Effector memory CD4-positive, alpha-beta T cell (primary cell): Measurements from ENCODE around the gene PKD1.

Source experiments
- DNase-seq, 3 donors: peaks; one replicate each; pipeline ENCODE4 v3.0.0-alpha.2; 2020
- H3K27ac ChIP-seq: 2 replicates; pipeline ENCODE4 v1.7.0; 2013; ENCODE audit warnings: mild to moderate bottlenecking, low read length, moderate library complexity; ENCODE audit not compliant: insufficient read depth, poor library complexity, severe bottlenecking
- H3K27me3 ChIP-seq: replicated peaks from 2 replicates; pipeline ENCODE4 v1.7.0; 2013; ENCODE audit warnings: mild to moderate bottlenecking, low read length; ENCODE audit not compliant: insufficient read depth, control insufficient read depth, poor library complexity, severe bottlenecking
- H3K36me3 ChIP-seq: 2 replicates; pipeline ENCODE4 v1.7.0; 2013; ENCODE audit warnings: mild to moderate bottlenecking, low read length, moderate library complexity; ENCODE audit not compliant: control insufficient read depth, insufficient read depth
- H3K4me1 ChIP-seq: 2 replicates; pipeline ENCODE4 v1.7.0; 2013; ENCODE audit warnings: low read length, mild to moderate bottlenecking; ENCODE audit not compliant: control insufficient read depth, insufficient read depth, poor library complexity, severe bottlenecking
- H3K4me3 ChIP-seq: 2 replicates; pipeline ENCODE4 v1.7.0; 2013; ENCODE audit warnings: low read length, low read depth, mild to moderate bottlenecking; ENCODE audit not compliant: insufficient read depth, poor library complexity, severe bottlenecking
- H3K9me3 ChIP-seq: 2 replicates; pipeline ENCODE4 v1.7.0; 2013; ENCODE audit warnings: mild to moderate bottlenecking, low read length, moderate library complexity; ENCODE audit not compliant: control insufficient read depth

Gene PKD1

DNA sequence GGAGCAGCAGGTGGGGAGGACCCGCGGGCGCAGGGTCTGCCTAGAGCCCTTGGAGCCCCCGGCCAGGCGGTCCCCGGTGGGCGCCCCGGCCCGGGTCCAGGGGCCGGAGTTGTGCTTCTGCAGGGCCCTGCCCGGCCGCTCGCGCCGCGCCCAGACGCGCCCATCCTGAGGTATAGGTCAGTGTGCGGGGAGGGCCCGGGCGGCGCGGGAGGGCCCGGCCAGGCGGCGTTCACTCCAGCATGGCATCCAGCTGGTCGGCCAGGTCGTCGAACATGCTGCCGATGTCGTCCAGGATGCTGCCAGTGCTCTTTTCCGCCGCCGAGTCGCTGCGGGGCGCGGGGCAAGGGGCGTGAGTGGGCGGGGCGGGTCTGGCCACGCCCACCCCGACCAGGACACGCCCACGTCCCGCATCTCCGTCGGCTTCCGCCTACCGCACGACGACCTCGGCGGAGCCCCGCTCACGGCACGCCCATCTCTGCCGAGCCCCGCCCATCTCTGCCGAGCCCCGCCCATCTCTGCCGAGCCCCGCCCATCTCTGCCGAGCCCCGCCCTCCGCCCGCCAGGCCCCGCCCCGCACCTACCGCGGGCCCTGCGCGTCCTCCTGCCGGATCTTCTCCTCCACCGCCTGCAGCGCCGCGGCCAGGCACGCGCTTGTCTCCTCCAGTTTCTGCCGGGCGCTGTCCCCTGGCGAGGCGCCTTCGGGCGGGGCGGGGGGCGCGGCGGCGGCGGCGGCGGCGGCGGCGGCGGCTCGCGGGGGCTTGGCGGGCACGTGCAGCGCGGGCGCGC is 42.8 kb upstream of the PKD1 start:
- DNase-seq, result peak; percentile 15 to 32 (median 19)
- no peaks in the 10 kb centered on the region for H3K9me3 ChIP-seq
- no peaks in the 10 kb centered on the region for H3K4me1 ChIP-seq
- no peak overlapping the region for H3K27ac ChIP-seq
- no peaks in the 10 kb centered on the region for H3K27me3 ChIP-seq
- peaks cover 31% of the 10 kb centered on the region for H3K36me3 ChIP-seq
- no peak overlapping the region for H3K4me3 ChIP-seq

DNA sequence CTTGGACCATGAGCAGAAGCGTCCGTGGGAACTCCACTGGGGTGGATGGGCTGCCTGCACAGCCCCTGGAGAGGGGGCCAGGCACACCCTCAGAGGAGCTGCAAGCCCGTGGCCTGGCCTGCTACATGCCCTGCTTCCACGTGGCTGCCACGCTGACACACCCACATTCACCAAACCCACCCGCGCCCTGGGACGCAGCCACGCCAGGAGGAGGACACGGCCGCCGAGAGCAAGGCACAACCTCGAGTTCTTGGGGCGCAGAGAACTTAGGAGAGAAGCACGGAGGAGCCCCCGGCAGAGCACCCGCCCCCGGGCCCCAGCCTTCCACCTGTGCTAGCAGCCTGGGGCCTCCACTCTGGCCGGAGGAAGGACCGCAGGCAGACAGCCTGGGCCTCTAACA is 41.9 kb upstream of the PKD1 start:
- Histone ChIP-seq H3K4me3 (no peak overlapping the region), H3K27me3 (no peaks in the 10 kb centered on the region), H3K36me3 (peaks cover 37% of the 10 kb centered on the region)

DNA sequence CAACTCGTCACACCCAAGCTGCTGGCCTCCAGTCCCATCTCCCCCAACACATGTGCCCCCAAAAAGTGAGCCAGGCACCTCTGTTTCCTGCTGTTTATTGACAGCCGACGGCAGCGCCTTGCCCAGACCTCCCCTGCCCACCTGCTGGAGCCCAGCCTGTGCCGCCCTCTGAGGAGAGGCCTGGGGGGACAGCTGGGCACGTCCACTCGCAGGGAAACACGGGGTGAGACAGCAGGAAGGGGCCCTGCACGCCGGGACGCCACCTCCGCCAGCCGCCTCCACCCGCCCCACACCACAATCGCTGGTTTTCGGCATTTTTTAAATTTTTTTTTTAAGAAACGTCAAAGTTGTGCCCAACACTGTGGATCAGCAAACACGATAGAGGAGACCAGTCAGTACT is 41.4 kb upstream of the PKD1 start:
- Histone ChIP-seq H3K4me1 (no peaks in the 10 kb centered on the region), H3K27ac (no peak overlapping the region), H3K4me3 (no peak overlapping the region), H3K9me3 (no peaks in the 10 kb centered on the region), H3K27me3 (no peaks in the 10 kb centered on the region), H3K36me3 (peaks cover 38% of the 10 kb centered on the region)
- DNase-seq, result no peak

More for the DNA sequence above, 41.9 kb upstream of the PKD1 start:
- Histone ChIP-seq H3K9me3 (no peaks in the 10 kb centered on the region), H3K4me1 (no peaks in the 10 kb centered on the region), H3K27ac (no peak overlapping the region)
- no peak for DNase-seq

DNA sequence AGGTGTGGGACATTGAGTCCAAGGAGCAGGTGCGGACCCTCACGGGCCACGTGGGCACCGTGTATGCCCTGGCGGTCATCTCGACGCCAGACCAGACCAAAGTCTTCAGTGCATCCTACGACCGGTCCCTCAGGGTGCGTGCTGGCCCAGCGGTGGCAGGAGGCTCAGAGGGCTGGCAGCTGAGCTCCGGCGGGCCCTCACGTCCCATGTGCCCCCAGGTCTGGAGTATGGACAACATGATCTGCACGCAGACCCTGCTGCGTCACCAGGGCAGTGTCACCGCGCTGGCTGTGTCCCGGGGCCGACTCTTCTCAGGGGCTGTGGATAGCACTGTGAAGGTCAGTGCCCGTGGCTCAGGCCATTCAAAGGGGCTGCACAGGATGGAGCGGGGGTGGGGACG is 40.3 kb upstream of the PKD1 start:
- H3K4me1 ChIP-seq, result no peaks in the 10 kb centered on the region
- no peak overlapping the region for H3K27ac ChIP-seq
- H3K36me3 ChIP-seq, result peaks cover 44% of the 10 kb centered on the region
- H3K4me3 ChIP-seq, result no peak overlapping the region
- H3K27me3 ChIP-seq, result no peaks in the 10 kb centered on the region
- no peaks in the 10 kb centered on the region for H3K9me3 ChIP-seq
- DNase-seq, result no peak

DNA sequence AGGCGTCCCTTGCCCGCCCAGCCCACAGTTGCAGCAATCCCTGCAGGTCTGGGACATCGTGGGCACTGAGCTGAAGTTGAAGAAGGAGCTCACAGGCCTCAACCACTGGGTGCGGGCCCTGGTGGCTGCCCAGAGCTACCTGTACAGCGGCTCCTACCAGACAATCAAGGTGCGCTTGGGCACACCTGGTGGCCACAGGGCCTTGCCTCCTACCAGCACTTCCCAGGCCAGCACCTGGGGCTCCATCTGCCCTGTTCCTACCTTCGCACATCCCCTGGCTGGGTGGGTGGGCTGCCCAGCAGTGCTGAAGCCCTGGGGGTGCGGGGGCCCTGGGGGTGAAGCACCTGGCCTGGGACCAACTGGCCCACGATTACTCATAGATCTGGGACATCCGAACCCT is 39.8 kb upstream of the PKD1 start:
- H3K27me3 ChIP-seq, result no peaks in the 10 kb centered on the region
- H3K9me3 ChIP-seq, result no peaks in the 10 kb centered on the region
- H3K4me1 ChIP-seq, result no peaks in the 10 kb centered on the region
- no peak overlapping the region for H3K27ac ChIP-seq
- no peak overlapping the region for H3K4me3 ChIP-seq
- no peak for DNase-seq
- H3K36me3 ChIP-seq, result peaks cover 44% of the 10 kb centered on the region

DNA sequence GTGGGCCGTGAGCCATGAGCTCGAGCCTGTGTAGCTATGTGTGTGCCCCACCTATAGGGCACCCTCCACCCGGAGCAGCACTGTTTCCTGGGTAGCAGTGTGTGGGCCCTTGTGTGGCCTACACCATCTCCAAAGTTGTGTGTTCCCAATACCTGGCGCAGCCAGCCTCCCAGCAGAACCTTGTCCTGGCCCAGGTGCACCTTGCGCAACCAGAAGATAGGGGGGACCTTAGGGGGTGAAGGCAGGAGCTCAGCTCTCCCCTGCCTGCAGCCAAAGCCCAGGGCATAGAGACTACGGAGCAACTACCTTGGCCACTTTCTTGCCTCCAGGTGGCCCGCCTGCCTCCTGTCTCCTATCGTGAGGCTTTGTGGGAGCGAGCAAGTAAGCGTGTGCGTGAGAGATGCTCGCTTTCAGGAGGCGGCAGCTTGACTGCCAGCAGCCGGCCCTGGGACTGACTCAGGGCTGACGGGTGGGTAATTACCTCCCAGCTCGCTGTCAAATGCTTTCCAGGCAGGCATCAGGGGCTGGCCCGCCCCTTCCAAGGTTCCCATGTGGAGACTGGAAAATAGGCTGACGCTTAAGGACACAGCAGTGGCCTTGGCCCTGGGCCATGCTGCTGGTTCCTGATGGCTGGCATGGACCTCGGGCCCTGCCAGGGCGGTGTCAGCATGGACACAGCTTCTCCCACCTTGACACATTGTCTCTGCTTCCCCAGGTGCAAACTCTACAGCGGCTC is 38.9 kb upstream of the PKD1 start:
- H3K36me3 ChIP-seq, result peaks cover 44% of the 10 kb centered on the region
- H3K4me3 ChIP-seq, result no peak overlapping the region
- H3K27me3 ChIP-seq, result no peaks in the 10 kb centered on the region
- no peak for DNase-seq
- H3K4me1 ChIP-seq, result no peaks in the 10 kb centered on the region
- H3K9me3 ChIP-seq, result no peaks in the 10 kb centered on the region
- no peak overlapping the region for H3K27ac ChIP-seq

DNA sequence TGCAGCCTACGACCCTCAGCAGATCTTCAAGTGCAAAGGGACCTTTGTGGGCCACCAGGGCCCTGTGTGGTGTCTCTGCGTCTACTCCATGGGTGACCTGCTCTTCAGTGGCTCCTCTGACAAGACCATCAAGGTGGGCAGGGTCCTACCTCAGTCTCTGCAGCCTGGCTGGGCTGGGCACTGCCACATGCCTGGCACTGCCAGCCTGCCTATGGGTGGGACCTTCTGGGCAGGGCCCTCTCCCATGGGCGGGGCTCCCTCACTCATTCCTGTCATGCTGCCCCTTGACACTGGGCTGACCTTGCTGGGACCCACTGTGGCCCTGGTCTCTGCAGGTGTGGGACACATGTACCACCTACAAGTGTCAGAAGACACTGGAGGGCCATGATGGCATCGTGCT is 38.2 kb upstream of the PKD1 start:
- Histone ChIP-seq H3K27ac (no peak overlapping the region), H3K36me3 (peaks cover 44% of the 10 kb centered on the region), H3K4me3 (no peak overlapping the region), H3K27me3 (no peaks in the 10 kb centered on the region), H3K4me1 (no peaks in the 10 kb centered on the region), H3K9me3 (no peaks in the 10 kb centered on the region)
- no peak for DNase-seq

DNA sequence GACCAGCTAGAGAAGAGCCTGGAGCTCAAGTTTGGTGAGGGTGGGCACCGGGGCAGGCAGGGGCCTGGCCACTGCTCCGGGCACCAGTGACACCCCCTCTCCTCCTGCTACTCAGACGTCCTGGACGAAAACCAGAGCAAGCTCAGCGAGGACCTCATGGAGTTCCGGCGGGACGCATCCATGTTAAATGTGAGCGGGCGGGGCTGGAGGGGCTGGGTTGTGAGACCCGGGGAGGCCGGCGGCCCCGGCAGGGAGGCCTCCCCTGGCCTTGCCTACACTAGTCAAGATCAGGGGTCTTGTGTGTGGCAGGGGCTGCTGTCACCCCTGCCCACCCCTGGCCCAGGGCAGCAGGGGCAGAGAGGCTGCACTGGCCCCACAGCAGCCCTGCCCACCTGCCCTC is 37.7 kb upstream of the PKD1 start:
- H3K27me3 ChIP-seq, result no peaks in the 10 kb centered on the region
- peaks cover 46% of the 10 kb centered on the region for H3K36me3 ChIP-seq
- DNase-seq, result no peak
- no peak overlapping the region for H3K27ac ChIP-seq
- H3K4me1 ChIP-seq, result no peaks in the 10 kb centered on the region
- no peak overlapping the region for H3K4me3 ChIP-seq
- no peaks in the 10 kb centered on the region for H3K9me3 ChIP-seq

DNA sequence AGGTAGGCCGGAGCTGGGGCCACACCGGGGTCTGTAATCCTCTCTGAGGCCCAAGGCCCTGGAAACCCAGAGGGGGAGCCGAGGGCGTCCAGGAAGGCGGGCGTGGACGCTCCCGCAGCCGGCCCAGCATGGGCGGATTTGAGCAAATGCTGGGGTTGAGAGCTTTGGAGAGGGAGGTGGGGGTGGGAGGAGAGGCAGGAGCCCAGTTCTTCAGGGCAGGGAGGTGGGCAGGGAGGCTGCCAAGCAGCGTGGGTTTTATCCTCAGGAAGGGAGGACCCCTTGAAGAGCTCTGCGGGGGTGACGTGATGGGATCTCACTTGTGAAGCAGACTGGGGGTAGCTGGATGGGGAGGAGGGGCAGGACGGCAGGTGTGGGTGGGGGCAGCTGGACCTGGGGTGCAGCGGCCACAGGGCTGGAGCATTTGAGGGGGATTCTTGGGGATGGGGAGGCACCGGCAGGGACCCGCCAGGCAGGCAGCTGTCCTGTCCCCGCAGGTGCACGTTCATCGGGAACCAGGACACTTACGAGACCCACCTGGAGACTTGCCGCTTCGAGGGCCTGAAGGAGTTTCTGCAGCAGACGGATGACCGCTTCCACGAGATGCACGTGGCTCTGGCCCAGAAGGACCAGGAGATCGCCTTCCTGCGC is 37.1 kb upstream of the PKD1 start:
- H3K27ac ChIP-seq, result no peak overlapping the region
- no peaks in the 10 kb centered on the region for H3K9me3 ChIP-seq
- H3K27me3 ChIP-seq, result no peaks in the 10 kb centered on the region
- DNase-seq, result no peak
- peaks cover 51% of the 10 kb centered on the region for H3K36me3 ChIP-seq
- H3K4me1 ChIP-seq, result no peaks in the 10 kb centered on the region
- no peak overlapping the region for H3K4me3 ChIP-seq

DNA sequence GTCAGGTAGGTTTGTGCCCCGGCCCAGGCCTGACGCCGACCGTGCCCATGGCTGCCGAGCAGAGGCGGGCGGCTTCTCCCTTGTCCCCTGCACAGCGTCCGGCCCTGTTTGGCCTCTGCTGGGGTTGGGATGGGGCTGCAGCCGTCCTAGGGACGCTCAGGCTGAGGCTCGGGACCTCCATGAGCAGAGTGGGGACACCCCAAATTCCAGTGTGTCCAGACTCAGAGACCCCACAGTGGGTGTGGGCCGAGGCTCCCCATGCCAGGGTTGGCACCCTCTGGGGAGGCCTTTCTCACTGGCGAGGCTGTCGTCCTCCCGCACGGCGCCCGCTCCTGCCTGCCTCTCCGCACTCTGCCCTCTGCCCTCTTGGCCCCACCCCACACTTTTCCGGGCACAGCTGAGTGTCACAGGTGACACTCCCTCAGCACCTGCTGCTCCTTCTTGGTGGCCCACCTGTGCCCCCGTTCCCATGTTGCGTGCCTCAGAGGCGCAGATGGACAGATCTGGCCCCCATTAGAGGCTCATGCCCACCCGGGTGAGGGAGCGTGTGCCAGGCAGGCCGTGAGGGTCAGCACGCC is 36.0 kb upstream of the PKD1 start:
- no peak for DNase-seq
- H3K27ac ChIP-seq, result no peak overlapping the region

More for the DNA sequence above, 36.0 kb upstream of the PKD1 start:
- Histone ChIP-seq H3K27me3 (no peaks in the 10 kb centered on the region), H3K4me1 (no peaks in the 10 kb centered on the region), H3K9me3 (no peaks in the 10 kb centered on the region), H3K36me3 (peaks cover 58% of the 10 kb centered on the region), H3K4me3 (no peak overlapping the region)
